OCI-LY1 (cell line): ENCODE results near the gene B3GNT9.

Source experiments
- CTCF ChIP-seq: fragments of 200-600 bp; sonication (generic), shearing (Covaris generic); IDR thresholded peaks from 2 replicates; pipeline ENCODE4 v1.5.1; 2017; ENCODE audit warnings: mild to moderate bottlenecking, antibody characterized with exemption, low read length, moderate library complexity, mixed read lengths
- EZH2 ChIP-seq: fragments of 200-600 bp; sonication (generic), shearing (Covaris generic); IDR thresholded peaks from 2 replicates; pipeline ENCODE4 v1.8.0; 2017; ENCODE audit warnings: borderline replicate concordance, mixed run types, mild to moderate bottlenecking, antibody characterized with exemption, low read length, moderate library complexity, mixed read lengths

- TF ChIP-seq CTCF: no peak
- no peak for TF ChIP-seq EZH2
Observed at GRCh38 chr16:67161595-67162058, 10.8 kb upstream of the B3GNT9 start.
